ENCODE measurements around the gene KLHL10.

DNA sequence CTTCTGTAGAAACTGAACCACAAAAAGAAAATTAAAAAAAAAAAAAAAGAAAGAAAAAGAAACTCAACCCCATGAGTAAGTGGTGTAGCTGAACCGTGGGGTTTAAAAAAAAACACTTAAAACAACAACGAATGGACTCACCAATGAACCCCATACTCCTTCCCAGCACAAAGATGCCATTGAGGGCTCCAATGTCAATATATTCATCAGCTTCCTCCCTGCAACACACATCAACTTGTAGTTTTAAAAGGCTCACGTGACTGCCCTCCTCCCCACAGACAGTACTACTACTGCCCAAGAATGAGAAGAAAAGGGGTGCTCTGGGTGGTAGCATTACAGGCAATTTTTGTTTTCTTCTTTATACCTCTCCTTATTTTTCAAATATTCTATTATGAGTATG lies 30.9 kb downstream of the KLHL10 start:
- TF ChIP-seq, protein P1, sequence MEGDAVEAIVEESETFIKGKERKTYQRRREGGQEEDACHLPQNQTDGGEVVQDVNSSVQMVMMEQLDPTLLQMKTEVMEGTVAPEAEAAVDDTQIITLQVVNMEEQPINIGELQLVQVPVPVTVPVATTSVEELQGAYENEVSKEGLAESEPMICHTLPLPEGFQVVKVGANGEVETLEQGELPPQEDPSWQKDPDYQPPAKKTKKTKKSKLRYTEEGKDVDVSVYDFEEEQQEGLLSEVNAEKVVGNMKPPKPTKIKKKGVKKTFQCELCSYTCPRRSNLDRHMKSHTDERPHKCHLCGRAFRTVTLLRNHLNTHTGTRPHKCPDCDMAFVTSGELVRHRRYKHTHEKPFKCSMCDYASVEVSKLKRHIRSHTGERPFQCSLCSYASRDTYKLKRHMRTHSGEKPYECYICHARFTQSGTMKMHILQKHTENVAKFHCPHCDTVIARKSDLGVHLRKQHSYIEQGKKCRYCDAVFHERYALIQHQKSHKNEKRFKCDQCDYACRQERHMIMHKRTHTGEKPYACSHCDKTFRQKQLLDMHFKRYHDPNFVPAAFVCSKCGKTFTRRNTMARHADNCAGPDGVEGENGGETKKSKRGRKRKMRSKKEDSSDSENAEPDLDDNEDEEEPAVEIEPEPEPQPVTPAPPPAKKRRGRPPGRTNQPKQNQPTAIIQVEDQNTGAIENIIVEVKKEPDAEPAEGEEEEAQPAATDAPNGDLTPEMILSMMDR (conservative IDR thresholded peaks at IDR 0.05; ENCODE audit: low read depth, low read length) = no peak
- no peak for TF ChIP-seq EZH2 (IDR thresholded peaks at IDR 0.05; ENCODE audit: low read length, unreplicated experiment)

All from PC-3 (cell line).